Measurements from ENCODE around the gene ZNF597.
"Not testable (repeated sequence)": the region's sequence is repeated elsewhere in the genome, so short reads cannot be mapped to it uniquely, and the experiment has no call there.

Gene ZNF597

GRCh38 chr16:3476409-3476808, 33.1 kb upstream of the ZNF597 start:
- in situ Hi-C loops (cut with HindIII; ENCODE audit: low sequenced_read_pairs): no loop called here

DNA sequence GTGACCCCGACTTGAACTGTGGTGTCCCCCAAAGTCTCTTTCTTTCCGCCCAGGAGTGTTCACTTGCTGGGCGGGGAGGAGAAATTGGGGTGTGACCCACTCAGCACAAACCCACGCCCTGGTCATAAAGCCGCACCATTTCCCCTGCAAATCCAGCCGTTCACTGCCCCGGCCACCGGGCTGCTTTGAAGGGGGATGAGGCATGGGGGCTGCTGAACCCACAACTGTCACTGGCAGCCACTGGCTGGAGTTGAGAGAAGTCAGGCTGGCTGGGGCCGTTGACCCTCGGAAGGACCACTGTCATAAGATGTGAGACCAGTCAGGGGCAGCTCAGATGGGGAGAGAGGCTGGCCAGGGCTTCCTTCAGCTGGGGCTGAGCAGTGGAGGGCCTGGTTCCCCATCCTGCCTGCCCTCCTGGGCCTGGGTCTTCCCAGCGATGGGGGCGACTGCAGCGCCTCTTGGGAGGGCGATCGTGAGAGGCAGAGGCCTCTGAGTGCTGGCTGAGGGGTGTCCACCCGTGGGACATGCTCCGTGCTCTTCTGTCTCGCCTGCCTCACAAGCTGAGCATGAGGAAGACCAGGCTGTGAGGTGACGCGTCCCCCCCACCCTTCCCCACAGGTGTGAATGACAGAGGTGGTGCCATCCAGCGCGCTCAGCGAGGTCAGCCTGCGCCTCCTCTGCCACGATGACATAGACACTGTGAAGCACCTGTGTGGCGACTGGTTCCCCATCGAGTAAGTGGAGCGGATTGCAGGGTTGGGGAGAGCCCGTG, 32.5 kb upstream of the ZNF597 start:
- in situ Hi-C loops (cut with HindIII; ENCODE audit: low sequenced_read_pairs): no loop called here

- in situ Hi-C loops (cut with HindIII; ENCODE audit: low sequenced_read_pairs): not testable (repeated sequence)
These were observed 31.6 kb upstream of the ZNF597 start for GRCh38 chr16:3474870-3475269.

- in situ Hi-C loops (cut with HindIII; ENCODE audit: low sequenced_read_pairs): no loop called here
These were observed 31.0 kb upstream of the ZNF597 start for GRCh38 chr16:3474136-3474779.

GRCh38 chr16:3473596-3473943, 30.3 kb upstream of the ZNF597 start:
- in situ Hi-C loops (cut with HindIII; ENCODE audit: low sequenced_read_pairs): not testable (repeated sequence)

DNA sequence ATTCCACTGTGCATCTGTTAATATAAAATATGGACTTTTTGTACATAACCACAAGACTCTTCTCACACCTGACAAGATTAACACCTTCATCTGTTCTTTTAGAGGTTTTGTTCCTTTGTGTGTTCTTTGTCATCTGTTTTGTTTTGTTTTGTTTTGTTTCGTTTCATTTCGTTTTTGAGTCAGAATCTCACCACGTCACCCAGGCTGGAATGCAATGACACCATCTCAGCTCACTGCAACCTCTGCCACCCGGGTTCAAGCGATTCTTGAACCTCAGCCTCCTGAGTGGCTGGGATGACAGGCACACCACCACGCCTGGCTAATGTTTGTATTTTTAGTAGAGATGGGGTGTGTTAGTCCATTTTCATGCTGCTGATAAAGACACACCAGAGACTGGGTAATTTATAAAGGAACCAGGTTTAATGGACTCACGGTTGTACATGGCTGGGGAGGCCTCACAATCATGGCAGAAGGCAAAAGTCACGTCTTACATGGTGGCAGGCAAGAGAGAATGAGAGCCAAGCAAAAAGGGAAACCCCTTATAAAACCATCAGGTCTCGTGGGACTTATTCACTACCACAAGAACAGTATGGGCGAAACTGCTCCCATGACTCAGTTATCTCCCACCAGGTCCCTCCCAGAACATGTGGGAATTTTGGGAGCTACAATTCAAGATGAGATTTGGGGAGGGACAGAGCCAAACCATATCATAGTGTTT, 29.7 kb upstream of the ZNF597 start:
- in situ Hi-C loops (cut with HindIII; ENCODE audit: low sequenced_read_pairs): no loop called here

DNA sequence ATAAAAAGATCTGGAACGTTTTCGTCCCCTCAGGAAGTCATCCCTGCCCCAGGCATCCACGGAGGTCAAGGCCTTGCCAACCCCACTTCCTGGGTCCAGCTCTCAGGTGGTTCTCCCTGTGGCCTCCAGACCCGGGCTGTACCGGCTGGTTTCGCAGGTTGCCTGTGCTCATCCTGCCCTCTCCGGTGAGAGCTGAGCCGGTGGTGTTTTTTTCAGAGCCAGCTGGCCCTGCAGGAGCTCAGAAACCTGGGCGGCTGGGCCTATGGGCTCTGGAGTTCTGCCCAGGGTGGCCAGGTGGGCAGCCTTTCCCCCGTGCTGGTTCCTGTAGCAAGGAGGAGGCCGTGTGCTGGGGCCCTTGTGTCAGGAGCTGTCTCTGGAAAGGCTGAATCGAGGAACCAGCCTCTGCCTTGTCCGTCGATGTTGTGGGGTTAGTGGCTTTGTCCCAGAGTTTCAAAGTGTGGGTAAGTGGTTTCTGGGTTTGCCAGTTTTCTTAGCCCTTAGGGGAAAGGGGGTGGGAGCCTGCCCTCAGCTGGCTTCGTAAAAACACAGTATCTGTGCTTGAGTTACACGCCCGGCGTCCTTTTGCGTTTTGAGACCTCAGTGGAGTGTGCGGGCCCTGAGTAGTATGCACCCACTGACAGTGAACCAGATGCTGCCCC, 28.3 kb upstream of the ZNF597 start:
- in situ Hi-C loops (cut with HindIII; ENCODE audit: low sequenced_read_pairs): no loop called here

- in situ Hi-C loops (cut with HindIII; ENCODE audit: low sequenced_read_pairs): no loop called here
These were observed 27.4 kb upstream of the ZNF597 start for GRCh38 chr16:3470723-3471122.

DNA sequence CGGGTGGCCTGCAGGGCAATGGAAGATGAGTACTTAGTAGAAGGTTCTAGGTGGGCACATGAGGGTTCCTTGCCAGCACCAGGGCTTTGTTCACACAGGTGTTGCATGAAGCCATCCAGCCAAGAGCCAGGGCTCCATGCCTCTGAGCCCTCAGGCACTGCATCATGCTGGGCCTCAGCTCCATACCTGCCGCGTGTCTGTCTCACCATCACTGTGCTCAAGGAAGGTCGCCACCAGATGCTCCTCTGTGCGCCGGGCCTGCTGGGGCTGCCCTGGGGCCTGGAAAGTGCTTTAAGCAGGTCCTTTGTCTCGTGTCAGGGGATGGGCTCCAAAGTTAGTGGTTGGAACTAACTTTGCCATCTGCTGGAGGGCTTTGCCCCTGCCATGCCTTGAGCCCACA, 26.4 kb upstream of the ZNF597 start:
- in situ Hi-C loops (cut with HindIII; ENCODE audit: low sequenced_read_pairs): no loop called here

- in situ Hi-C loops (cut with HindIII; ENCODE audit: low sequenced_read_pairs): no loop called here
These were observed 25.2 kb upstream of the ZNF597 start for GRCh38 chr16:3468501-3468900.

GRCh38 chr16:3467921-3468320, 24.6 kb upstream of the ZNF597 start:
- in situ Hi-C loops (cut with HindIII; ENCODE audit: low sequenced_read_pairs): no loop called here

GRCh38 chr16:3467182-3467581, 23.9 kb upstream of the ZNF597 start:
- in situ Hi-C loops (cut with HindIII; ENCODE audit: low sequenced_read_pairs): no loop called here

- in situ Hi-C loops (cut with HindIII; ENCODE audit: low sequenced_read_pairs): no loop called here
These were observed 22.7 kb upstream of the ZNF597 start for GRCh38 chr16:3465911-3466584.

GRCh38 chr16:3465301-3465700, 22.0 kb upstream of the ZNF597 start:
- in situ Hi-C loops (cut with HindIII; ENCODE audit: low sequenced_read_pairs): no loop called here

- in situ Hi-C loops (cut with HindIII; ENCODE audit: low sequenced_read_pairs): no loop called here
These were observed 17.8 kb upstream of the ZNF597 start for GRCh38 chr16:3461151-3461550.

- in situ Hi-C loops (cut with HindIII; ENCODE audit: low sequenced_read_pairs): no loop called here
These were observed 17.3 kb upstream of the ZNF597 start for GRCh38 chr16:3460585-3460984.

DNA sequence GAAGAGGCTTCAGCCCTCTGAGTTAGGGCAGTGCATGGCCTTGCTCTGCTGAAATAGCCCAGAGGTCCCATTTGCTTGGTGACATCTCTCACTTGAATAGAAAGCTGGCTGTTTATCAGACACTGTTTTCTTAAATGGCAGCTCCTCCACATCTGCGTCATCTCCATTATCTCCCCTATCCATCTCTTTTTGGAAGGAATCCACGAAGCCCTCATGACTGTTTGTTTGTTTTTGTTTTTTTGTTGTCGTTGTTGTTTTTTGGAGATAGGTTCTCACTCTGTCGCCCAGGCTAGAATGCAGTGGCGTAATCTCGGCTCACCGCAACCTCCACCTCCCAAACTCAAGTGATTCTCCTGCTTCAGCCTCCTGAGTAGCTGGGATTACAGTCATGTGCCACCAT, 16.8 kb upstream of the ZNF597 start:
- in situ Hi-C loops (cut with HindIII; ENCODE audit: low sequenced_read_pairs): no loop called here

GRCh38 chr16:3459401-3460090, 16.2 kb upstream of the ZNF597 start:
- in situ Hi-C loops (cut with HindIII; ENCODE audit: low sequenced_read_pairs): no loop called here

DNA sequence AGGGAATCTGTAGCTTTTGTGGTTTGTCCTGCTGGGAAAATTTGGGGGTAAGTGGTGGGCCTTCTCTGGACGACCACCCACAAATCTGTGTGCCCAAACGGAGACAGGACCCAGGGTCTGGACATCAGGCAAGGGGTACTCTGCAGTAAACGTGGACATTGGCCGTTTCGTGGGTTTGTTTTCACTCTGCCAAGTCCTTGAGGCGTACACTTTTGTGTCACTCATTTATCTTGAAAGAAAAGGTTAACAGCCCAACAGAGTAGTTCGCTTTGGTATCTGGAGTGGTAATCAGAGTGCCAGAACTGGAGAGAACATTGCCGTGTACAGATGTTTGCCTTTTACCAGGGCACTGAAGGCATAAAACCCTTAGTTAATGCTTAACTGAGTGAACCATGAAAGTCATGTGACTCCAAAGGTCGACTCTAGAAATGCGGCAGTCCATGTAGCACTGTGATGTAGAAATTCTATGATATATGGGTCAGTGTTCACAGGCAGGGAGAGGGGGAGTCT, 15.6 kb upstream of the ZNF597 start:
- in situ Hi-C loops (cut with HindIII; ENCODE audit: low sequenced_read_pairs): no loop called here

DNA sequence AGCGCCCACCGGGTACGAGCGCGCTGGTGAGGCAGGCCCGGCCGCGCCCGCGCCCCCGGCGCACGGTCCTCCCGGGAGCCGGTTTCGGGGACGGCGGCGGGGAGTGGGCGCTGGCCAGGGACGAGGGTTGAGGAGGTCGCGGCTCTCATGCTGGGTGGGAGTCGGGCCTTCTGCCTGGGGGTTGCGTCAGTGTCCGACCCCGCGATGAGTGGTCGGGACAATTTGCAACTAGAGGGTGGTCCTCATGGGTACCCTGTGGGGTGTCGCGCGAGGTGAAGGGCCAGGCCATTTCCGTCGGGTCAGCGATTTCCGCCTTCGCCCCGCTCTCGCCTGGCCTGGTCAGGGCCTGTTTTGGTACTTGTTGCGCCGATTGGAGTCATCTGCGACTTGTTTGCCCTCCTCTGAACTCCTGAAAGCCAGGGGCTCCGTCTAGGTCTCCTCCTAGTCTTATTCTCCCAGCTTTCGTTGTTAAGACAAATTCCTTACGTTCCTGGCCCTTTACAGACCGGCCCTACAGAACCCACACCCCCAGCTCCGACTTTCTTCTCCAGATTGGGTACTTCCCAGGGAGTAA, 15.1 kb upstream of the ZNF597 start:
- in situ Hi-C loops (cut with HindIII; ENCODE audit: low sequenced_read_pairs): no loop called here
